ENCODE measurements around the gene PITX1. TPM values are rescaled to one million over a fixed set of nuclear protein-coding genes. Genes with fewer than 3 reads are reported as not detected.

The PITX1 gene
- polyA plus RNA-seq, 3 donors: not detected

DNA sequence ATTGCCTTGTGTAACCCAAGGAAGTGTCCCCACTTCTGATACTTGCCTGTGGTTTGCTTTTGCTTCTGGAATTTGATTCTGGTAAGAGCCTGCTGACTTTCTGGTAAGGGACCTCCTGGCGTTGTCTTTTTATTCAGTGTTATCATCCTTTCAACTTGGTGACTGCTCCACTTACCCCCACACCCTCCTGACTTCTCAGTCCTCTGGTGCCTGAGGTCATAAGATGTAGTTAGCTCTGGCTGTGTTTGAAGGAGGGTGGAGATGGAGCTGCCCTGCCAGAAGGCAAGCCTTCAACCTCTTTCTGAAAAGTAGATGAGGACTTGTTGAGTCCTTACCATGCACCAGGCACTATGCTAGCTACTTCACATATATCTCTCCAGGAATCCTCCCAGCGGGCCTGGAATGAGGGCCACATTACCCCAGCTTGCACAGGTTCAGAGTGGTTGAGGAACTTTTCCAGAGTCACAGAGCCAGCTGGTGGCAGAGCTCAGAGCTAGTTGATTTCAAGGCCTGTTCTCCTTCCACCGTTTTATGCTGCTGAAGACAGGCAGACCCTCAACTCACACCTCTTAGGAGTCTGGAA lies 45.2 kb upstream of the PITX1 start:
- Histone ChIP-seq H3K4me2 (replicated peaks; ENCODE audit: extremely low read depth, low read length, poor library complexity, severe bottlenecking) (no peak overlapping the region), H3K4me3 (replicated peaks in 1 of 3; ENCODE audit: low read depth in 2 of 3, low read length in 3 of 3) (no peak overlapping the region), H3K27me3 (ENCODE audit: control insufficient read depth in 2 of 2, insufficient read depth in 2 of 2, low read length in 2 of 2) (peaks cover 0 to 5% of the 10 kb centered on the region in 2 donors), H3K4me1 (ENCODE audit: control insufficient read depth in 1 of 2, insufficient read depth in 2 of 2, low read length in 2 of 2) (no peaks in the 10 kb centered on the region), H2AFZ (ENCODE audit: insufficient read depth, low read depth, low read length, poor library complexity, severe bottlenecking) (no peak overlapping the region), H4K20me1 (ENCODE audit: insufficient read depth, low read length) (no peaks in the 10 kb centered on the region), H3K27ac (ENCODE audit: low read depth in 1 of 2, low read length in 2 of 2) (no peak overlapping the region), H3K36me3 (replicated peaks in 1 of 2; ENCODE audit: control insufficient read depth in 1 of 2, insufficient read depth in 2 of 2, low read length in 2 of 2) (no peaks in the 10 kb centered on the region), H3K9me3 (replicated peaks in 1 of 2; ENCODE audit: control insufficient read depth in 1 of 2, insufficient read depth in 1 of 2, low read length in 2 of 2) (peaks cover 0 to 12% of the 10 kb centered on the region in 2 donors), H3K79me2 (ENCODE audit: insufficient read depth, low read length) (no peaks in the 10 kb centered on the region), H3K9ac (ENCODE audit: insufficient read depth, low read length, poor library complexity, severe bottlenecking) (no peak overlapping the region)
- peaks cover 13 to 28% (median 27%) of the 10 kb centered on the region in 3 donors for H3K27me3 Mint-ChIP-seq (ENCODE audit: low read depth in 3 of 3)
- H3K9me3 Mint-ChIP-seq: peaks cover 2 to 24% (median 15%) of the 10 kb centered on the region in 7 donors
- H3K4me1 Mint-ChIP-seq: no peaks in the 10 kb centered on the region
- TF ChIP-seq, protein P1, sequence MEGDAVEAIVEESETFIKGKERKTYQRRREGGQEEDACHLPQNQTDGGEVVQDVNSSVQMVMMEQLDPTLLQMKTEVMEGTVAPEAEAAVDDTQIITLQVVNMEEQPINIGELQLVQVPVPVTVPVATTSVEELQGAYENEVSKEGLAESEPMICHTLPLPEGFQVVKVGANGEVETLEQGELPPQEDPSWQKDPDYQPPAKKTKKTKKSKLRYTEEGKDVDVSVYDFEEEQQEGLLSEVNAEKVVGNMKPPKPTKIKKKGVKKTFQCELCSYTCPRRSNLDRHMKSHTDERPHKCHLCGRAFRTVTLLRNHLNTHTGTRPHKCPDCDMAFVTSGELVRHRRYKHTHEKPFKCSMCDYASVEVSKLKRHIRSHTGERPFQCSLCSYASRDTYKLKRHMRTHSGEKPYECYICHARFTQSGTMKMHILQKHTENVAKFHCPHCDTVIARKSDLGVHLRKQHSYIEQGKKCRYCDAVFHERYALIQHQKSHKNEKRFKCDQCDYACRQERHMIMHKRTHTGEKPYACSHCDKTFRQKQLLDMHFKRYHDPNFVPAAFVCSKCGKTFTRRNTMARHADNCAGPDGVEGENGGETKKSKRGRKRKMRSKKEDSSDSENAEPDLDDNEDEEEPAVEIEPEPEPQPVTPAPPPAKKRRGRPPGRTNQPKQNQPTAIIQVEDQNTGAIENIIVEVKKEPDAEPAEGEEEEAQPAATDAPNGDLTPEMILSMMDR (IDR thresholded peaks at IDR 0.05): no peak
- intact Hi-C loops (cut with micrococcal nuclease): no loop called here
- DNase-seq: no peak
- H3K4me3 Mint-ChIP-seq: no peak overlapping the region
- WGBS (ENCODE audit: insufficient coverage): 88% methylated on average over 1 of the region's 3 CpGs
- H3K36me3 Mint-ChIP-seq: no peaks in the 10 kb centered on the region
- no peak overlapping the region for H3K27ac Mint-ChIP-seq

DNA sequence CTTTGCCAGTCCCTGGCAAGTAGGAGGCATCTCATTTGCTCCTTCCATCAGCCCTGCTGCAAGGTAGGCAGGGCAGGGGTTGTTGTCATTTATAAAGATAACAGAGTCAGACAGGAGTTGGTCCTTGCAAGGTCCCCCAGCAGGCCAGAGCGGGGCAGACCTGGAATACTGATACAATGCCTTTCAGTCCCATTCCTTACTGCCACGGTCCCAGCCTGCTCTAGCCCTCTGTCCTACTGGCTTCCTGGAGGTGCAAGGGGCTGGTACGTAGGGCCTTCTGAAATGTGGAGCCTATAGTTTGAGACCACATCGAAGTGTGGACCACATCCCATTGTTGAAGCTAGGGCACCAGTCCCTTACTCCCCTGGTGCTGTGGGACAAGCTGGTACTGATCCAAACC lies 42.8 kb upstream of the PITX1 start:
- H3K9me3 Mint-ChIP-seq: peaks cover 0 to 15% (median 7%) of the 10 kb centered on the region in 7 donors
- no peak overlapping the region for H3K9ac ChIP-seq (ENCODE audit: insufficient read depth, low read length, poor library complexity, severe bottlenecking)

More for the DNA sequence above, 42.8 kb upstream of the PITX1 start:
- Mint-ChIP-seq H3K36me3 (no peaks in the 10 kb centered on the region), H3K4me3 (no peak overlapping the region), H3K4me1 (no peaks in the 10 kb centered on the region), H3K27me3 (ENCODE audit: low read depth in 3 of 3) (peaks cover 21 to 30% (median 27%) of the 10 kb centered on the region in 3 donors), H3K27ac (no peak overlapping the region)
- H3K79me2 ChIP-seq (ENCODE audit: insufficient read depth, low read length): no peaks in the 10 kb centered on the region
- H4K20me1 ChIP-seq (ENCODE audit: insufficient read depth, low read length): no peaks in the 10 kb centered on the region
- no peaks in the 10 kb centered on the region for H3K4me1 ChIP-seq (ENCODE audit: control insufficient read depth in 1 of 2, insufficient read depth in 2 of 2, low read length in 2 of 2)
- H3K27ac ChIP-seq (ENCODE audit: low read depth in 1 of 2, low read length in 2 of 2): no peak overlapping the region
- H2AFZ ChIP-seq (ENCODE audit: insufficient read depth, low read depth, low read length, poor library complexity, severe bottlenecking): no peak overlapping the region
- no peak overlapping the region for H3K4me2 ChIP-seq (replicated peaks; ENCODE audit: extremely low read depth, low read length, poor library complexity, severe bottlenecking)
- TF ChIP-seq, protein P1 (IDR thresholded peaks at IDR 0.05): no peak
- H3K4me3 ChIP-seq (replicated peaks in 1 of 3; ENCODE audit: low read depth in 2 of 3, low read length in 3 of 3): no peak overlapping the region
- H3K9me3 ChIP-seq (replicated peaks in 1 of 2; ENCODE audit: control insufficient read depth in 1 of 2, insufficient read depth in 1 of 2, low read length in 2 of 2): peaks cover 0 to 7% of the 10 kb centered on the region in 2 donors
- WGBS (ENCODE audit: insufficient coverage): 94% methylated on average over 2 of the region's 4 CpGs
- H3K27me3 ChIP-seq (ENCODE audit: control insufficient read depth in 2 of 2, insufficient read depth in 2 of 2, low read length in 2 of 2): peaks cover 0 to 5% of the 10 kb centered on the region in 2 donors
- H3K36me3 ChIP-seq (replicated peaks in 1 of 2; ENCODE audit: control insufficient read depth in 1 of 2, insufficient read depth in 2 of 2, low read length in 2 of 2): no peaks in the 10 kb centered on the region
- no peak for DNase-seq
- intact Hi-C loops (cut with micrococcal nuclease): no loop called here
